SK-N-MC (cell line): Measurements from ENCODE around the gene PDS5B.
A peak's percentile ranks its signal among the peaks of the same experiment; 100 is the strongest.
"Not testable (repeated sequence)": the region's sequence is repeated elsewhere in the genome, so short reads cannot be mapped to it uniquely, and the experiment has no call there.

Source experiments
- DNase-seq: peaks from one replicate; pipeline ENCODE4 v3.0.0-alpha.2; 2011; ENCODE audit warnings: low read depth, low spot score
- H3K27ac ChIP-seq: fragments of 200-600 bp; sonication (generic); 2 replicates; pipeline ENCODE4 v1.5.1; 2016; ENCODE audit warnings: mixed run types
- H3K36me3 ChIP-seq: fragments of 200-600 bp; sonication (generic); 2 replicates; pipeline ENCODE4 v1.6.1; 2017; ENCODE audit warnings: antibody characterized with exemption, low read length, mixed read lengths; ENCODE audit not compliant: insufficient read depth
- H3K4me3 ChIP-seq: fragments of 200-600 bp; sonication (generic); 2 replicates; pipeline ENCODE4 v1.5.1; 2016
- H3K9ac ChIP-seq: fragments of 200-600 bp; sonication (generic); 2 replicates; pipeline ENCODE4 v1.8.0; 2017; ENCODE audit warnings: mixed run types, mixed read lengths; ENCODE audit not compliant: insufficient read length
- H3K9me3 ChIP-seq: fragments of 200-600 bp; sonication (generic); 2 replicates; pipeline ENCODE4 v1.6.1; 2017; ENCODE audit warnings: low read depth, mild to moderate bottlenecking, antibody characterized with exemption, low read length, moderate library complexity, mixed read lengths
- EZH2 ChIP-seq: fragments of 200-600 bp; sonication (generic); IDR thresholded peaks from one replicate; pipeline ENCODE4 v1.6.1; 2017; ENCODE audit warnings: antibody characterized with exemption
- FOXP2 ChIP-seq: optimal IDR thresholded peaks from 2 replicates; pipeline ENCODE3; 2011; ENCODE audit warnings: mild to moderate bottlenecking, moderate library complexity; ENCODE audit not compliant: insufficient read depth; ENCODE audit errors: extremely low read length, control extremely low read depth
- POLR2AphosphoS5 ChIP-seq: IDR thresholded peaks from 2 replicates; pipeline ENCODE4 v1.6.1; 2012; ENCODE audit warnings: mild to moderate bottlenecking, low read depth, low read length, borderline replicate concordance

PDS5B gene

GRCh38 chr13:32707471-32707870 lies 121.2 kb downstream of the PDS5B start:
- peaks cover 3% of the 10 kb centered on the region; the same call in 1 of the 2 replicates for H3K9me3 ChIP-seq
- no peak overlapping the region for H3K4me3 ChIP-seq
- H3K27ac ChIP-seq, result no peak overlapping the region
- peaks cover 93% of the 10 kb centered on the region for H3K36me3 ChIP-seq
- H3K9ac ChIP-seq, result no peak overlapping the region
- DNase-seq, result no peak
- no peak for TF ChIP-seq EZH2
- no peak for TF ChIP-seq POLR2AphosphoS5
- no peak for TF ChIP-seq FOXP2

- Histone ChIP-seq H3K27ac (no peak overlapping the region), H3K36me3 (peaks cover 74% of the 10 kb centered on the region), H3K9me3 (peaks cover 10% of the 10 kb centered on the region; the same call in 1 of the 2 replicates), H3K4me3 (no peak overlapping the region), H3K9ac (no peak overlapping the region)
- no peak for DNase-seq
- TF ChIP-seq FOXP2, result no peak
- no peak for TF ChIP-seq POLR2AphosphoS5
- TF ChIP-seq EZH2, result no peak
Measured at GRCh38 chr13:32713397-32713796, 127.1 kb downstream of the PDS5B start.

GRCh38 chr13:32716201-32716600 lies 129.9 kb downstream of the PDS5B start:
- peaks cover 67% of the 10 kb centered on the region for H3K36me3 ChIP-seq
- not testable (repeated sequence) for H3K4me3 ChIP-seq, DNase-seq, H3K27ac ChIP-seq, H3K9ac ChIP-seq, H3K9me3 ChIP-seq

GRCh38 chr13:32720026-32720425 lies 133.8 kb downstream of the PDS5B start:
- H3K36me3 ChIP-seq, result peaks cover 57% of the 10 kb centered on the region
- DNase-seq, result peak; percentile 51
- TF ChIP-seq FOXP2 (peak; percentile 63), POLR2AphosphoS5 (no peak; the same call in 1 of the 2 replicates), EZH2 (no peak)
- H3K27ac ChIP-seq, result peak overlapping the region; percentile 37; the same call in 1 of the 2 replicates
- H3K4me3 ChIP-seq, result no peak overlapping the region
- H3K9ac ChIP-seq, result no peak overlapping the region
- no peaks in the 10 kb centered on the region for H3K9me3 ChIP-seq

- not testable (repeated sequence) for H3K9me3 ChIP-seq, H3K4me3 ChIP-seq, H3K27ac ChIP-seq, H3K9ac ChIP-seq, DNase-seq
- peaks cover 65% of the 10 kb centered on the region for H3K36me3 ChIP-seq
Measured at GRCh38 chr13:32721131-32722034, 135.1 kb downstream of the PDS5B start.

GRCh38 chr13:32722340-32722739 lies 136.1 kb downstream of the PDS5B start:
- Histone ChIP-seq H3K36me3 (peaks cover 73% of the 10 kb centered on the region), H3K27ac (0 out of 2 replicates have a peak overlapping the region, but pooled peaks have one; percentile 38), H3K4me3 (no peak overlapping the region), H3K9me3 (no peaks in the 10 kb centered on the region), H3K9ac (no peak overlapping the region)
- DNase-seq, result no peak
- TF ChIP-seq POLR2AphosphoS5 (no peak), FOXP2 (no peak), EZH2 (no peak)

GRCh38 chr13:32723987-32724386 lies 137.7 kb downstream of the PDS5B start:
- TF ChIP-seq EZH2, result no peak
- no peak for TF ChIP-seq POLR2AphosphoS5
- TF ChIP-seq FOXP2, result no peak
- H3K27ac ChIP-seq, result peak overlapping the region; percentile 38; the same call in 1 of the 2 replicates
- peaks cover 77% of the 10 kb centered on the region for H3K36me3 ChIP-seq
- no peak for DNase-seq
- H3K9me3 ChIP-seq, result peaks cover 4% of the 10 kb centered on the region; the same call in 1 of the 2 replicates
- no peak overlapping the region for H3K9ac ChIP-seq
- no peak overlapping the region for H3K4me3 ChIP-seq

GRCh38 chr13:32726374-32727037 lies 140.3 kb downstream of the PDS5B start:
- Histone ChIP-seq H3K27ac (0 out of 2 replicates have a peak overlapping the region, but pooled peaks have one; percentile 7), H3K9me3 (peaks cover 4% of the 10 kb centered on the region; the same call in 1 of the 2 replicates), H3K9ac (no peak overlapping the region), H3K4me3 (no peak overlapping the region), H3K36me3 (peaks cover 68% of the 10 kb centered on the region)
- TF ChIP-seq EZH2 (no peak), FOXP2 (no peak), POLR2AphosphoS5 (no peak)
- no peak for DNase-seq

GRCh38 chr13:32728327-32728726 lies 142.1 kb downstream of the PDS5B start:
- no peak for DNase-seq
- Histone ChIP-seq H3K9me3 (peaks cover 4% of the 10 kb centered on the region; the same call in 1 of the 2 replicates), H3K4me3 (no peak overlapping the region), H3K36me3 (peaks cover 71% of the 10 kb centered on the region), H3K9ac (no peak overlapping the region), H3K27ac (no peak overlapping the region)
- TF ChIP-seq EZH2 (no peak), FOXP2 (no peak), POLR2AphosphoS5 (no peak)

- H3K4me3 ChIP-seq, H3K27ac ChIP-seq, H3K9me3 ChIP-seq, DNase-seq, H3K9ac ChIP-seq: not testable (repeated sequence)
- H3K36me3 ChIP-seq, result peaks cover 70% of the 10 kb centered on the region
Measured at GRCh38 chr13:32729097-32729496, 142.8 kb downstream of the PDS5B start.
